GF-D8 (cell line): ENCODE data around the gene EEF1A2.

Experiments
- DNase-seq: peaks from one replicate; lab custom pipeline; 2025; lab: John Stamatoyannopoulos, UW

EEF1A2 gene

DNA sequence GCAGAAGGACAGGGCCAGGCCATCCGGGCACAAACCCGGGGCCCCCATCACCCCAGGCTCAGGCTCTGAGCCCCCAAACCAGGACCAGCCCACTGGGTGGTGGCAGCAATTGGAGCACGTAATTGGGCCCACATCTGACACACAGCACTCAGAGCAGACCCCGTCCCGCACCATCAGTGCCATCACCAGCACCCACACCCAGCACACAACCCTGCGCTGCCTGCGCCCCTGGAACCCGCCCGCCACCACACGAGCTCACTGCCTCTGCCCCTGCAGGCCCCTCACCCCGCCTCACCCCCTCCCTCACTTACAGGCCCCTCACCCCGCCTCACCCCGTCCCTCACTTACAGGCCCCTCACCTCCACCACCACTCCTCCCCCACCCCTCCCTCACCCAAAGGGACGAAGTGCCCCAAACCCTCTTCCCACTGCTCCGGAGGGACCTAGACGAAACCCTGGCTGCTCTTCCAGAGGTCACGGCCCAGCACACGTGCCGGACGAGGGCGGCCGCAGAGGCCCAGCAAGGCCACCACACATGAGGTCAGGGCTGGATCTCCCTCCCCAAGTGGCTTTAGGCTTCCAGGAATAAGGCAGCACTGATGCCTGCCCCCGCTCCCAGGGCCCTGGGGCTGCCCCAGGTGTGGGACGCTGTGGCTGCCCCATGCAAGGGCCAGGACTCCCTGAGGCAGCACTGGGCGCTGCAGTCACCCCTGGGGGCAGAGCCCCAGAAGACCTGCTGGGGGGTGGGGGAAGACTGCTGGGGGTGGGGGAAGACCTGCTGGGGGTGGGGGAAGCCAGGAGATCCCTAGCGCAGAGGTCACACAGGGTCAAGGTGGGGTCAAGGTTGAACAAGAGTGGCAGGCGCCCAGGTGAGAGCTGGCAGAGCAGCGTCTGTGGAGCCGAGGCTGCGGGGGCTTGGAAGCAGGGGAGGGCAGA lies 48.8 kb downstream of the EEF1A2 start:
- no peak for DNase-seq

DNA sequence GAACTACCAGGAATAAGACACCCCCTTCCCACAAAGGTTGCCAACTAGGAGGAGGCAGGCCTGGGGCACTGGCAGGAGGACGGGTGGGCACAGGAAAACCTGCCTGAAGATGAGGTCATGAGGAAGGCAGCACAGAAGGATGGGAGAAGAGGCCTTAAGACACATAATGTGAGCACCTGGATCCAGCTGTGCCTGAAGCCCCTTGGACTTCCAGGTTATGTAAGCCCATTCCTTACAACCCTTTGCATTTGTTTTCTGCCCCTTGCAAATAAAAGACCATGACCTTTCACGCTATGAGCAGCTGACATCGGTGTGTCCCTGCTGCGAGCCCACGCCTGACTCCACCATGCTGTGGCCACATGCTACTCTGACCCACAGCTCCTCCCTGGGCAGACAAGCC lies 49.9 kb downstream of the EEF1A2 start:
- no peak for DNase-seq

DNA sequence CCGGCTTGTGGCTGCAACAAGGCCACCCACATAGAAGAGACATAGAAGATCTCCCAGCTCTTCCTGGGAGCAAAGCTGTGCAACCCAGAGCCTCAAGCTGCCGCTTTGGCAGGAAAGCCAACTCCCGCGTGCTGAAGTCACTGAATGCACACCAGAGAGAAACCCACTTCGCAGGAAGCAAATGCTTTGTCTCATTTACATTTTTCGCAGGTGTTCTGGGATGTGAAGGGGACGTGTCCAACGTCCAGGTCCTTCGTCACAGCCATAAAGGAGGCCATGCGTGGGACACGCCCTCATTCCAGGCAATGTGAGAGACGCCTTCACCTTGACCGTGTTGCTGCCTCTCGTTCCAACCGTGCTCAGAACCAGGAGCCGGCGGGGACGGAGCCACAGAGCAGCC lies 50.9 kb downstream of the EEF1A2 start:
- DNase-seq, result no peak

DNA sequence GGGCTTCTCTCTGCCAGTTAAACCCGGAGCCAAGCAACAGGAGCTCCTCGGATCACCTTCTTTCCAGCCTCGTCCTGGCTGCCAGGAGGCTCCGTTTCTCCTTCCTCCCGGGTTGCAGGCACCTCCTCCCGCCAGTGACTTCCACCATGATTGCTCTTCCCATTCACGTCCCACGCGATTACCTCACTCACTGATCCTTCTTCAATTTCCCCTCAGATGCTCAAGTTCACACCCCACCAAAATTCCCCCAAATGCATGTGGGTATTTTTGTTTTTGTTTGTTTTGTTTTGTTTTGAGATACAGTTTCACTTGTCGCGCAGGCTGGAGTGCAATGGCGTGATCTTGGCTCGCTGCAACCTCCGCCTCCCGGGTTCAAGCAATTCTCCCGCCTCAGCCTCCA lies 51.6 kb downstream of the EEF1A2 start:
- DNase-seq, result no peak

DNA sequence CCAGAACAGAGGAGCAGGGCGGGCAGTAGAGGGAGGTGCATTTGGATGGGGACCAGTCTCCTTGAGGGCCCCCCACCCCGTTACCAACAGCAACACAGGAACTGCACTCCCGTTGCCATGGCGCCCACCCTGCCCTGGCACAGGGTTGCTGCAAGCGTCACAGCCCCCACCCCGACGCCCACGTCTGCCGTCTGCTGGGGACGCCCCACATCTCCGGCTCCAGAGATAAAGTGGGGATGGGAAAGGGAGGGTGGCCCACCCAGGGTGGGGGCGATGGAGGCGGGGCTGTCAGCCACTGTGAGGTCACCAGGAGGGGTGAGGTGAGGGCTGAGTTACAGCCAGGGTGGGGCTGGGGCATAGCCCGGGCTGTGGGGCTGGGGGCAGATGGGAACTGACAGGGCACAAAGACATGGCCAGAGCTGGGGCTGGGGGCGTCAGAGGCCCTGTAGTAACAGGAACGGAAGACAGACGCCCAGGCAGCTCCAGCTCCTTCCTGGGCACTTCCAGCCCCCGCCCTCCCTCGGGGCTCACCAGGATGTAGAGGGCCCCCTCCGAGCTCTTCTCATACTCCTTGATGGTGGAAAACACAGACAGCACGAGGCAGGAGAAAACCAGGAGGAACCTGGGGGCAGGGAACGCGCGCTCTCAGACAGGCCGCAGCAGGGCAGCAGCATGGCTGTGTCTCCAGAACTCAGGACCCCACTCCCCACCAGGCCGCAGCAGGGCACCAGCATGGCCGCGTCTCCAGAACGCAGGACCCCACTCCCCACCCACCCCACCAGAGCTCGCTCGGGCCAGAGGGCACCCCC lies 52.5 kb downstream of the EEF1A2 start:
- DNase-seq, result no peak

DNA sequence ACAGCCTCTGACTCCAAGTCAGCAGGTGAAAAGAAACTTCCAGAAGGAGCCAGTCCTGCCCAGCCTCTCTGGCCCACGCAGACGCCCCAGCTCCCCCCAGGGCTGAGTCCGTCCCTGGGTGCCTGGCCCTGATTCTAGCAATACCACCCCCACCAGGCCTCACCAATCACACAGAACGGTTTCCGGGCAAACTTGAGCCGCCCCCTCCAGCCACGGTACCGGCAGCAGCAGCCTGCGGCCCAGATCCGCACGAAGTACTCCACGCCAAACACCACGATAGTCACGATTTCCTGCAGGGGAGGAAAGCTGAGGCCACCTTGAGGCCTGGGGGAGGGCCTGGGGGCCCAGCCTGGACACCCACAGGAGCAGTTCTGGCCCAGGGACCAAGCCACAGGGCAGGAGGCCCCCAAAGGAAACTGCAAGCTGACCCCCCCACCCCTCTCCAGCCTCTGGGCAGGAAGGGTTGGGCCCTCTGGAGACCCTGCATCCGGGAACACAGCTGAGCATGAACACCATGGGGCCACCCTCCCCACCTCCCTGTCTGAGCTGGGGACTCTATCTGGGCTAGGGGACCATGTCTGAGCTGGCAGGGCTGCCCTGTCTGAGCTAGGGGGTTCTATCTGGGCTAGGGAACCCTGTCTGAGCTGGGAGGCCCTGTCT lies 53.7 kb downstream of the EEF1A2 start:
- DNase-seq, result no peak

DNA sequence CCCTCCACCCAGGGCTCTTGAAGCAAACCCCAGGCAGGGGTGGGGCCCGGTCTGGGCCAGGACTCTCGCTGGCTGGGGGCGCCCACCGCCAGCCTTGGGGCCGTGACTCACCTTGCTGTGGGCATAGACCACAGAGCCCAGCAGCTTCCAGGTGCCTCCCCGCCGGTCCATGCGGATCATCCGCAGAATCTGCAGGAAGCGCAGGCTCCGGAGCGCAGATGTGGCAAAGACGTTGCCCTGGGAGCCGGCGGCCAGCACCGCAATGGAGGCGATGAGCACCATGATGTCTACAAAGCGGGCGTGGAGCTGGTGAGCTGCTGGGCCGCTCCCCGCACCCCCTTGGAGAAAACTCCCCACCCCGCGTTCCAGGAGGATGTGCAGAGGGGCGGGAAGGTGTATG lies 54.3 kb downstream of the EEF1A2 start:
- no peak for DNase-seq

DNA sequence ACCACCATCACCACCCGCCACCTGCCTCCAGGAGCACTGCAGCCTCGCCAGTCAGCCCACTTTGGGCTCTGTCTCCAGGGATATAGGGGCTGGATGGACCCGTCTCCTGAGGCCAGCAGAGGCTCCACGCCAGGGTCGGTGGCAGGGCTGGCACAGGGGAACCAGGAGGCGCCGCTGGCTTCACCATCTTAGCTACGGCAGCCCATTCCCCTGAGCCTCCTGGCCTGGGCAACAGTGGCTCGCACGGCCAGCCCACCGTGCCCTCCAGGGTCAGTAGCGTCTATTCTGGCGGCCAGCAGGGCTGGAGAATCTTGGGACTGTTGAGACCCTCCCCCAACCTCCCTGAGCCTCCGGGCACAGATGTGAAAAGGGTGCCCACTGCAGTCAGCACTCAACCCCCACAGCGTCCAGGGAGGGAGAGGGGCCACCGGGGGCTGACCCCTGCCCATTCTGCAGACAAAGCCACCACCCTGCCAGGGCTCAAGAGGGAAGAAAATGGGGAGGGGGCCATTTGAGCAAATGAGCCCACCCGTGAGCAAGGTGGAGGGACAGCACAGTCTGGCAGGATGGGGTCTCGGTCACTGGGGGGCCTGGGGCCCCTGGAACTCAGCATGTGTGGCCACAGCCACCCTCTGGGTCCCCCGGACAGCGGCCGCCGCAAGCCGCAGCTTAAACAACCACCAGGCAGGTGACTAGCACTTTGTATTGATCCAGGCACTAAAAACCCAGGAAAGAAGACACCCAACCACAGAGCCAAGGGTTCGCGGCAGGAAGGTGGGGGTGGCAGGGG lies 55.1 kb downstream of the EEF1A2 start:
- DNase-seq, result no peak

DNA sequence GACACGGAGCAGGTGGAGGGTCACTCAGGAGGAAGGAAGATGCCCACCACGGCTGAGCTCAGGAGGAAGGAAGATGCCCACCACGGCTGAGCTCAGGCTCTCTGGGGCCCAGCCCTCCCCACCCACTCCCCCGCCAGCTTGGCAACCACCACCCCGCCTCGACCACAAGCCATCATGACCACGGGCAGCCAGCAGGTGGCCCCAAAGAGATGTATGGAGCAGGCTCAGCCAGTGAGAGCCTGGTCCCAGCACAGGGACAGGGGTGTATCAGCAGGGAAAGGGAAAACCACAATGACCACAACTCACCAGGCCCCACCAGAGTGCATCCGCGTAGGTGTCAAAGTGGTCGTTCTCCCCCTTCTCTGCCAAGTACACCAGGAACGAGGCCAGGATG lies 56.8 kb downstream of the EEF1A2 start:
- no peak for DNase-seq

DNA sequence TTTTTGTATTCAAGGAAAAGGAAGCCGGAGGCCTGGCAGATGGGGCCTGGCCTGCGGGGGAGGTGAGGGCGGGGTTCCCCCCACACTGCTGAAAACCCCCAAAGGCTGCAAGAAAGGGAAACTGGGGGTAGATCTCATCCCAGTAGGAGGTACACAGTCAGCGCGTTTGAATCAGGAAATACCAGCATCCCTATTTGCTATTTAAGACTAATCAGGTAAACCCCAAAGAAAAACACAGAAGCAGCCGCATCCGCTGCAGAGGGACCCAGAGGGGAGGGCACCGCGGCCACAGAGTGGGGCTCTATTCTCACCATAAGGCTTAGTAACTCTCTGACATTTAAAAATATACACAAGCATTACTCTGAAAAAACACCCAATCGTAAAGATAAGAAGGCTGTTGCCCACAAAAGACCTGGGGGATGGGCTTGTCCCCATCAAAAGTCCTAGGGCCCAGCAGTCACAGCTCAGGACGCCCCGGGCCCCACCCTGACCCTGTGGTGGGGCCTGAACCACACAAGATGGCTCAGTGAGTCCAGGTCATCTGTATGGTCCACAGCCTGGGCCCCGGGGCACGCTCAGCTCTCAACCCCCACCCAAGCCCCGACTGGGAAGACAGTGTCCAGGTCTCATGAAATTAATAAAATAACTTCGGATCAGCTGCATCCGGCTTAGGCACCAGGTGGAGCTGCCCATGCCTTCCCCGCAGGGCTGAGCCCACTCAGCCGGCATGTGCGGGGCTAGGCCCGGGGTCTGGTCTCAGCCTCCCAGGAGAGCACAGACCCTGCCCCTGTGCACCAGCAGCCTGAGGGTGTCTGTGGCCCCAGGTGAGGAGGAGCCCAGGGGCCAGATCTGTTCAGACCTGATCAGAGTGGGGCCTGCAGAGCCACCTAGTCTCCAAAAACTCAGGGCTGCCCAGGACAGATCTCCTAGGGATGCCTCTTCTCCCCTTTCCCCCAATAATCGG lies 57.5 kb downstream of the EEF1A2 start:
- DNase-seq, result no peak

DNA sequence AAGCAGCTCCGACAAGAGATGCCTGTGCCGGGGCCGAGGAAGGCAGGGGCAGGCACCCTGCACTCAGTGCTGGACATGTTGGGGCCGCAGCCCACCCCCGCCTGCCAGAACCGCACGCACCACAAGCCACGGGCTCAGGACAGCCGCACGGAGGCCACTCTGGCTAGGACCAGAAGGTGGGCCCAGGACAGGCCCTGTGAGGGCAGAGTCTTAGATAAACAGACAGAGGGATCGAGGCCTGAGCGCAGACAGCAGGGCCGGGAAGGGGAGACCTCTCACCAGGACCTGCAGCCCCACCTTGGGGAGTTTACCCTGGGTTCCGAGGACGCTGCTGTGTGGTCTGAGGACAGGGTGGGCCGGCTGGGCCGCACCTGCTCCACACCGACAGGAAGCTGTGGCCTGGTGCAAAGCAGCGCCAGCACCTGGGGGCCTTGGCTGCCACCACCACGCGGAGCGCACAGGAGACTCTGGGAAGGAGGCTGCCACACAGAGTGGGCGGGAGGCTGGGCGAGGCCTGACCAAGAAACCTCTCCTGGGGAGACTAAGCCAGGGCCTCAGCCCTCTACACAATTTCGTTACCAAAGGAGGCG lies 58.4 kb downstream of the EEF1A2 start:
- DNase-seq, result no peak

DNA sequence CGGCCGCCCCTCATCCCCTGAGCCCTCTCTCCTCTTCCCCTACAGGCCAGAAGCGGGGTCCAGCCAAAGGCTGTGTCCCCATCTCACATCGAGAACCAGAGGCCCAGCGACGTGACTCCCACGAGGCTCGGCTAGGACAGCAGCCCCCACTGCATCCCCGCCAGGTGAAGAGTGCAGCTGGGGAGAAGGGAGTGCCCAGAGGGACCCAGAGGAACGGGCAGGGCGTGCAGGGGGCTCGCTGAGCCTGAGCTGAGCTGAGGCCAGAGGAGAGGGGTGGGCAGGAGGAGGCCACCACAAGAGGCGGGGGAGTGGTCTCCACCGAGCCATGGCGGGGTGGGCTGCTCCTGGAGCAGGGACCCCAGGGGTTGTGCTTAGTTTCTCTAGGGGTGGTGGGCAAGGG lies 59.0 kb downstream of the EEF1A2 start:
- no peak for DNase-seq

DNA sequence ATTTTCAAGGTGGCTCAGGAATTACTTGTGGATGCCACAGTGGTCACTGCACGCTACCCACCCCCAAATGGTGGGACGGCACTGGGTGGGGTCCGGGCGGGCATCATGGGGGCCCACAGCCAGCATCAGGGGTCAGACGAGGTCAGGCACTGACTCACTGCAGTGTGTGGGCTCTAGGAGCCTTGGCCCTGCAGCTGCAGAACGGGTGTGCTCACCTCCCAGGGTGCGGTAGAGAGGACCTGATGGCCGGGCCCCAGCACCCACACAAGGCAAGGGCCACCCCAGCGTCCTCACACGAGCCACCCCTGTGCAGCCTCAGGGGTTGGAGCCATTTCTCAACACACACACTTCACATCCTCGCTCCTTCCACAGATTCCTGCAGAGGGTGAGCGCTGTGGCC lies 60.8 kb downstream of the EEF1A2 start:
- no peak for DNase-seq
